Suppressor macrophage (primary cell): Measurements from ENCODE around the gene CBY2.
"Not testable (repeated sequence)": the region's sequence is repeated elsewhere in the genome, so short reads cannot be mapped to it uniquely, and the experiment has no call there.

Experiments used
- DNase-seq, 4 experiments: peaks; one replicate each; pipeline ENCODE4 v3.0.0-alpha.2; 2020 to 2022

CBY2 gene

DNA sequence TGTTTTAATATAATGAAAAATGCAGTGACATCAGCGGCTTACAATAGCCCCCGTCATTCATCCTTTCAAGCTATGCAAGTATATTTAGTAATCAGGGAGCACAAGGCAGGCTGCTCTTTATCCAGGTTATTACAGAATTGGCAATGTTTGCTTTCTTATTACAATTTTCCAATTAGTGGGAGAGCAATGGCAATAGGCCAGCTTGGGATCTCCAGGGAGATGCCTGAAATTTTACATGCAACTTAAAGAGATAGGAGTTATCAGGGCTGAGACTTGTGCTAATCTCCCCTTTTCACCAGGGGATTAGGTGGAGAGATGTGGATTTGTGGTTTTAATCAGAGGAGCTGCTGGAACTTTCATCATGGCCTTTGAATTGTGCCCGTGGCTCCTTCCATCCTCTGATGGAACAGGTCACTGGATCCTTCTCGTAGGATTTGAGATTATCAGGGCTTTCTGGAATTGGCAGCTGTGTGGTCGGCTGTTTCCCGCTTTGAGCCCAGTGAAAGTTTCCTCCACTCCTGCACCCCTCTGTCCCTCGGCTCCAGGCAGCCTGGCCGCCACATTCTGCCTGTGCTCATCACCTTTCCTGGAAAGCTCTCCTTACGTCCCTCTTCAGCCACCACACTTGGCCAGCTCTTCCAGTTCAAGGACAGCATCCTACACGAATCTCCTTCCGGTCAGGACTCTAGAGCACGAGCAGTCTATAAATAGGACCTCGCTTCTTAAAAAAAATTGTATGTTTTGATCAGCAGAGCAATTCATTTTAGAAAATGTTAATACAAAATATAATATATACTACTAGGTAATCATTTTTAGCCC lies 47.0 kb downstream of the CBY2 start:
- DNase-seq, result no peak

DNA sequence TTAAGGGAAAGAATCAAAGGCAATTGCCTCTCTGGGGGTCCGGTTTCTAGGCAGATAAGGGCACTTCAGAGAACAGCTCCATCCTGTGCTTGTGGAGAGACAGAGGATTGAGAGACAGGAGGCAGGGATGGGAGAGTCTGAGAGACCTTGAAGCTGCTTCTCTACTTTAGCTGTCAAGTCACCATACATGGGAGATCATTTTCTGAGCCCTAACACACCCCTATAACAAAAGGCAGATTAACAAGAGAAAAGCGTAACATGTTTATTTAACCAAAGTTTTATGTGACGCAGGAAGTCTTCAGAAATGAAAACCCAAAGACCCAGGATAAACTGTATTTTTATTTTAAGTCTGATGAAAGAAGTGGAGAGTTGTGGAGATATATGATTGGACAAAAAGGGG lies 48.4 kb downstream of the CBY2 start:
- no peak for DNase-seq

DNA sequence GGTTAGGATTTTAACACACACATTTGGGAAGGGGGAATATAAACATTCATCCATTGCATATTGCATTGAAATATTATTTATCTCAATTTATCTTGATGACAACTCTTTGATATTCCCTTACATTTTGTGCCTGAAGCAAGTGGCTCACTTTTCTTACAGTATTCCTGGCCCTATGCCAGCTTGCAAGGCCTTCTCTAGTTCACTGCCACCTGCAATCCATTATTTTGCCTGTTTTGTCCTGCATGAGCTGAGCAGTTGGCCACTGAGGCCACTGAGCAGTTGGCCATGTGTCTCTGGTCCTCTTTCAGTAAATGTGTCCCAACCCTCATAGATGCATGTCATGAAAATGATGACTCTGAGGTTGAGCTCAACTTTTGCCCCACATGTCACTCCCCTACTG lies 49.8 kb downstream of the CBY2 start:
- no peak for DNase-seq

DNA sequence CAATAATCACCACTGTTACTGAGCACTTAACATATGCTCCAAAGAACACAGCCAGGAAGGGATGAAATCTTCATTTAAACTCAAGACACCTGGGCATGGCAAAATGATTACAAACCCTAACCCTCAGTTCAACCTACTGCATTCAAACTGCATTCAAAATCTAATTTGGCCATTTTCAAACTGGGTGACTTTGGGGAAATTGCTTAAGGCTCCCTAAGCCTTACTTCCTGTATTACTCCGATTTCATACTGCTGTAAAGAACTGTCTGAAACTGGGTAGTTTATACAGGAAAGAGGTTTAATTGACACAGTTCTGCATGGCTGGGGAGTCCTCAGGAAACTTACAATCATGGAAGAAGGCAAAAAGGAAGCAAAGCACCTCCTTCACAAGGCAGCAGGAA lies 50.4 kb downstream of the CBY2 start:
- DNase-seq, result peak; percentile 26 to 64 (median 44)

DNA sequence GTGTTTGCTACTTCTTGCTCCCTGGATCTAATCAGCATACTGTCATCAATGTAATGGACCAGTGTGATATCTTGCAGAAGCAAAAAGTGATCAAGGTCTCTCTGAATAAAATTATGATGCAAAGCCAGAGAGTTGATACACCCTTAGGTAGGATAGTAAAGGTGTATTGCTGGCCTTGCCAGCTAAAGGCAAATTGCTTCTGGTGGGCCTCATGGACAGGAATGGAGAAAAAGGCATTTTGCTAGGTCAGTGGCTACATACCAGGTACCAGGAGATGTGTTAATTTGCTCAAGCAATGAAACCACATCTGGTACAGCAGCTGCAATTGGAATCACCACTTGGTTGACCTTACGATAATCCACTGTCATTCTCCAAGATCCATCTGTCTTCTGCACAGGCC lies 54.4 kb downstream of the CBY2 start:
- not testable (repeated sequence) for DNase-seq

DNA sequence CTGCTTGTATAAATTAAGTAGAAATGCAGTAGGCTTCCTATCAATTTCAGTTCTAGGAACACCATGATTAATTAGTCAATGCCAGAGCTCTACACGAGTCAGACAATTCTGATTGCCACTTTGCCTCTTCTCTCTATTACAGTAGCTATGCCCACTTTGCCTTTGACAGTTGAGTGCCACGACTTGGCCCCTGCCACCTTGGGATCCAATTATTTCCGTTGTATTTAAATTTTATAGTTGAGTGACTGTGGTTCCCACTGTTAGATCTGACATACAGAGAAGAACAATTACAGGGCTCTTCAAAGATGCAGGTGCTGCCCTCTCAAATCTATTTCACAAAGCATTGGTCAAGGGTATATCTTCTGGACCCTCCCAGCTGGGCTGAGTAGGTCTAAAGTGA lies 55.5 kb downstream of the CBY2 start:
- not testable (repeated sequence) for DNase-seq

DNA sequence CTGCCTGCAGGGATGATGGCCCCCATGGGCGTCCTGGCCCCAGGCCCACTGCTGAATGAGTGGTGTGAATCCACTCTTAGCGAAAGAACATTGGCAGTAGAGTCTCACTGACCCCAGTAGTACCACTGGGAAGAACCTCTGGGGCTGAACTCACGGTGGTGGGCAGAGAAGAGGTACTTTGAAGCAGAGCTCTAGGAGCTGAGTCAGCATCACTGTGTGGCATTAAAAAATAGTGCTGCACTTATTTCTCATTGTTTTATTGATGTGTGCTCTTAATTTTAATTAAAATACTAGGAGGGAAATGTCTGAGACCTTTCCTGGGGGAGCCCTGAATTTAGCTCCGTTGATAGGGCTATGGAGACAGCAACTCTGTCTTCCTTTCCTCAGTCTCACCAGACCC lies 61.3 kb downstream of the CBY2 start:
- DNase-seq, result no peak
